HG03060 (cell line): ENCODE data around the gene KLHDC7B.

ENCODE experiments used
- ATAC-seq: cut with Tn5 transposase; IDR thresholded peaks from one replicate; pipeline ENCODE4 v1.9.1; 2021; ENCODE audit warnings: low read depth, moderate number of reproducible peaks; ENCODE audit not compliant: unreplicated experiment

KLHDC7B gene

DNA sequence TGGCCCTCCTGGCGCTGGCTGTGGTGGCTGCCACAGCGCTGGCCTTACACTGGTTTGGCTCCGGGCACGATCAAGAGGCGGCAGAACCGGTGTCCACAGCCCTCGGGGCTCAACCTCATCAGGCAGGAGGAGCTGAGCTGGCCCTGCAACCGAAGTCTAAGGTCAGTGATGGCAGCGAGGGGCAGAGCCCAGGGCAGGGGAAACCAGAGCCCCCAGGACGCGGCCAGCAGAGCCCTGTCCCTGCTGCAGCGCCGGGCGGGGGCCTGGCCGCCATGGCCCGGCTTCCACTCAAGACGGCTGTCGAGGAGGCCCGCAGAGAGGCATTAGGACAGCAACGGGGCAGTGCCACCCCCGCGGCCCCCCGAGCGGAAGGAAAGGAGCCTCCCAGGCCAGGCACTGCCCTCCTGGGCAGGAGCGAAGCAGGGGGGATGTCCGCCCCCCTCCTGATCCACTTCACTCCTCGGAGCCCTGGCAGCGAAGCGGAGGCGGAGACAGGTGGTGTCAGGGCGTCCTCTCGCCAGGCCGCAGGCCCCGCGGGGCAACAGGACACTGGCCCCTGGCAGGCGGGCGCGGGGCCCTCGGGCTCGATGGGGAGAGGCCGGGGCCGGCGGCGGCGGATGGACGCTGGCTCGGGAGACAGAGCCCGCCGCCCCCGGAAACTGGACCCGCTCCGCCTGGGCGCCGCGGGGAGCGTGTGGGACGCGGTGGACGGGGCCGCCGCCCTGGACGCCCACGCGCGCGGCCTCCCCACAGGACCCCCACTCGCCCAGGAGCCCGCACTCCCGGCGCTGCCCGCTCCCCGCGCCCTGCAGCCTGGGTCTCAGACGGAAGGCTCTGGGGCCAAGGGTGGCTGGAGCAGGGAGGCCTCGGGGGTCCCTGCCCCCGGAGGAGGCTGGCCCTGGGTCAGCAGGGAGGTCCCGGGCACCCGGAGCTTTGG is 895 bp downstream of the KLHDC7B start:
- ATAC-seq: no peak

DNA sequence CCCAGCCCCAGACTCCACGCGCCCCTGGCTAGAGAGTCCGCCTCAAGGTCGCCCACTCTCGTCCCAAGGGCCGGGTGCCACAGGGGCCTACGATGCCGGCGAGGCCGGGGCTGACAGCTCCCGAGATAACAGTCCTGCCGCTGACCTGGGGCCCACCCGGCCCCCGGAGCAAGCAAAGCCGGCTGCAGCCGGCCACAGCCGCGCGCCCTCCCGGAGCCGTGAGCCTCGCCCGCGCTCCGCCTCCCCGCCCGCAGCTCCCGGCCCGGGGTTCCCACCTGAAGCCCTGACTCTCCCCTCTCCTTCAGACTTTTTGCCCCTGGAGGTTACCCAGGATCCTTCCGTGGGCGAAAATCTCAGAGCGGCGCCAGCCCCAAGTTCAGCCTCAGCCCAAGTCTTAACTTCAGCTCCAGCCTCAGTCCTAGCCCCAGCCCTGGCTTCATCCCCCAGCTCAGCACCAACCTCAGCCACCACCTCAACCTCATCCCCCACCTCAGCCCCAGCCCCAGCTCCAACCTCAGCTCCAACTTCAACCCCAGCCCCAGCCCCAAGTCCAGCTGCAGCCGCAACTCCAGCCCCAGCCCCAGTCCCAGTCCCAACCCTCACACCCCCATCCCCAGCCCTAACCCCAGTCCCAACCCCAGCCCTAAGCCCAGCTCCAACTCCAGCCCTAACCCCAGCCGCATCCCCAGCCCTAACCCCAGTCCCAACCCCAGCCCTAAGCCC is 1.7 kb downstream of the KLHDC7B start:
- no peak for ATAC-seq

DNA sequence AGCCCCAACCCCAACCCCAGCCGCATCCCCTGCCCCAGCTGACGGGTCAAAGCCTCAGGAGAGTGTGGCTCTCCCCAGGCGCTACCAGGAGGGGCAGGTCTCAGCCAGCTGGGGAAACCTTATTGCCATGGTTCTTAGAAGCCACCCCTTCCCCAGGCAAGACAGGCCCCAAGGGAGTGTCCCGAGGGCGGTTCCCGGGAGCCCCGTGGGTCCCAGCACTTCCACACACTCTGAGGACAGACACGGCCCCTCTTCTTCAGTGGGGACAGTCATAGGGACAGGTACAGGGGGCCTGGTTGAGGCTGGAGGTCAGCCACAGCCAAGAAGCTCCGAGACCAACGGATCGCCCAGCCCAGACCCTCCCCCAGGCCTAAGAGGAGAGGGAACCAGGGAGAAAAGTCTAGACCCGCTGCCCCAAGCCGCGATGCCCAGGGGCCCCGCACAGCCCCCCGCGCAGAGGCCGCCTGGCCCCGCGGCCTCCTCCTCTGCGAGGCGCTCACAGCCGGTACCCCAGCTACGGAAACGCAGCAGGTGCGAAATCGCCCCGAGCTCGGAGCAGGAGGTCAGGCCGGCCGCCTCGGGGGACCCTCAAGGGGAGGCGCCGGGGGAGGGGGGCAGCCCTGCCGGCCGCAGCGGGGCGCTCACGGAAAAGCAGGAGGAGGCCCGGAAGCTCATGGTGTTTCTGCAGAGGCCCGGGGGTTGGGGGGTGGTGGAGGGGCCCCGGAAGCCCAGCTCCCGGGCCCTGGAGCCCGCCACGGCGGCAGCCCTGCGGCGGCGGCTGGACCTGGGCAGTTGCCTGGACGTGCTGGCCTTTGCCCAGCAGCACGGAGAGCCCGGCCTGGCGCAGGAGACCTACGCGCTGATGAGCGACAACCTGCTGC is 2.6 kb downstream of the KLHDC7B start:
- no peak for ATAC-seq

DNA sequence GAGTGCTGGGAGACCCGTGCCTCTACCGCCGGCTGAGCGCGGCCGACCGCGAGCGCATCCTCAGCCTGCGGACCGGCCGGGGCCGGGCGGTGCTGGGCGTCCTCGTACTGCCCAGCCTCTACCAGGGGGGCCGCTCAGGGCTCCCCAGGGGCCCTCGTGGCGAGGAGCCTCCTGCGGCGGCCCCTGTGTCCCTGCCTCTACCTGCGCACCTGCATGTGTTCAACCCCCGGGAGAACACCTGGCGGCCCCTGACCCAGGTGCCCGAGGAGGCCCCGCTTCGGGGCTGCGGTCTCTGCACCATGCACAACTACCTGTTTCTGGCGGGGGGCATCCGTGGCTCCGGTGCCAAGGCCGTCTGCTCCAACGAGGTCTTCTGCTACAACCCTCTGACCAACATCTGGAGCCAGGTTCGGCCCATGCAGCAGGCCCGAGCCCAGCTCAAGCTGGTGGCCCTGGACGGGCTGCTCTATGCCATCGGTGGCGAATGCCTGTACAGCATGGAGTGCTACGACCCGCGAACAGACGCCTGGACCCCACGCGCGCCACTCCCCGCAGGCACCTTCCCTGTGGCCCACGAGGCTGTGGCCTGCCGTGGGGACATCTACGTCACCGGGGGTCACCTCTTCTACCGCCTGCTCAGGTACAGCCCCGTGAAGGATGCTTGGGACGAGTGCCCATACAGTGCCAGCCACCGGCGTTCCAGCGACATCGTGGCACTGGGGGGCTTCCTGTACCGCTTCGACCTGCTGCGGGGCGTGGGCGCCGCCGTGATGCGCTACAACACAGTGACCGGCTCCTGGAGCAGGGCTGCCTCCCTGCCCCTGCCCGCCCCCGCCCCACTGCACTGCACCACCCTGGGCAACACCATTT is 3.5 kb downstream of the KLHDC7B start:
- no peak for ATAC-seq

DNA sequence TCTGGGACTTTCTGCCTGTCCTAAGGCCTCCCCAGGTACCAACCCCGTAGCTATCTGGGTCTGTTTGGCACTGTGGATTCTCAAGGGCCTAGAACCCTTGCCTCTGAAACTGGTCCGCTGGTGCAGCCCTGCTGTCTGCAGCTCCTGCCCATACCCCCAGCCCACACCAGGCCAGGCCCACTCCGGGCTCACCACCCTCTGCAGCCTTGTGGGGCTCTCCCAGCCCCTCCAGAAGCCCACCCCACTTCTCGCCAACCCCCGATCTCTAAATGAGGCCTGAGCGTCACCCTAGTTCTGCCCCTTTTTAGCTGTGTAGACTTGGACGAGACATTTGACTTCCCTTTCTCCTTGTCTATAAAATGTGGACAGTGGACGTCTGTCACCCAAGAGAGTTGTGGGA is 4.7 kb downstream of the KLHDC7B start:
- no peak for ATAC-seq

DNA sequence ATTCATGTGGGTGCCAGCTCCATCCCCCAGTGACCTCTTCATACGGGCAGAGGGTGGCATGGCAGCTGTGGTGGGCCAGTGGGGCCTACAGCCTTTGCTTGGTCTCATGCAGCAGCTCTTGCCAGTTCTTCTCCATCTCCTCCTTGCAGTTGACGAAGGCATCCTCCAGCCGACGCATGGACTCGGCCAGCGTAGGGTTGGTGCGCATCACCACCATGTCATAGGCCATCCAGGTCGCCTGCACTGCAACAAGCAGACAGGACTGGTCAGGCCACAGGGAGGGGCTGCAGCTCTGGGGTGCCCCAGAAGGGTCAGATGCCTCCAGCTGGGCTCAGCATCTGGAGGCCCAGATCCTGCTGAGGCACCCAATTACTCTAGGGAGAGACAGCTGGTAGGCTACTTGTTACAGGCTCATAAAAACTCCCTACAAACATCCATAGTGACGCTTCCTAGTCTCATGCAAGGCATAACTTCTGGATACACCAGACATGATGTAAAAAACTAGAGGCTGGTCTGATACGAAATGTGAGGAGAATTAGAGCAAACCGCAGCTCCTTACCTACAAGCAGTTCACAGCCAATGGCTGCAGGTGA is 5.6 kb downstream of the KLHDC7B start:
- no peak for ATAC-seq

DNA sequence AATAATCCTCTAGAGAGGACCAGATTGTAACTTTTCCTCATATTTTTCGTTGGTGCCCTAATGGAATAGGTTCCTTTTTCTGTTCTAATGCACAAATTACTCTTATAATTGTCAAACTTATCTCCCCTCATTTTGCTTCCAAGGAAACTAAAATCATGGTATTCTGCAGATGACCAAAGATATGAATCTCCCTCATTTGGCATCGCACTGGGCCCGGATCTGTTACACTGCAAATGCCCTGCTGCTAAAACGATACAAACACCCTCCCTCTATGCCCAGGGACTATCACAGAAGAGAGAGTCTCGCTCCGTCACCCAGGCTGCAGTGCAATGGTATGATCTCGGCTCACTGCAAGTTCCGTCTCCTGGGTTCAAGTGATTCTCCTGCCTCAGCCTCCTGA is 7.6 kb downstream of the KLHDC7B start:
- ATAC-seq: no peak

DNA sequence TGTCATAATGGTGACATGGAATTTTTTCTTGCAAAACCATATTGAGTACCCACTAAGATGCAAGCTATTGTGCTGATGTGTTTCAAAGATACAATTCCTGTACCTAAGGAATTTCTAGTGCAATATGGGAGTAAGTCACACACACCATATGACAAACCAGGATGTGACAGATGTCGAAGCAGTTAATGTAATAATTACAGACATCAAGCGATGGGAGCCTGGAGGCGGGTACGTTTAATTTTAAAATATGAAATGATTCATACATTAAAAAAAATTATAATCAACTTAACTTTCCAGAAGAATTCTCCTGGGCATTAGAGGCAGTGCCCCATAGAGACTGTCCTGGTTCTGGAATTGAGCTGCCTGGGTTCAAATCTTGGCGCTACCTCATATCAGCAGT is 11.0 kb downstream of the KLHDC7B start:
- ATAC-seq: no peak

DNA sequence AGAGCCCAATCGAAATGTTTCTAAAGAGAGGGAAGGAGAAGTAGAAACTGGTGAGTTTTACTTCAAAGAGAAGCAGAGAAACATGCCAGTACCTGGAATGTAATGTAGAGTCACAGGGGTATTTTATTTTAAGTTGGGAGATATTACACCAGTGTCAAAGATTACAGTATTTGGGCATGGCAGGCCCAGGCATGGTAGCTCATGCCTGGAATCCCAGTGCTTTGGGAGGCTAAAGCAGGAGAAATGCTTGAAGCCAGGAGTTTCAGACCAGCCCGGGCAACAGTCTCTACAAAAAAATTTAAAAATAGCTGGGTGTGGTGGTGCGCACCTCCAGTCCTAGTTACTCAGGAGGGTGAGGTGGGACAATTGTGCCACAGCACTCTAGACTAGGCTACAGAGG is 14.3 kb downstream of the KLHDC7B start:
- no peak for ATAC-seq

DNA sequence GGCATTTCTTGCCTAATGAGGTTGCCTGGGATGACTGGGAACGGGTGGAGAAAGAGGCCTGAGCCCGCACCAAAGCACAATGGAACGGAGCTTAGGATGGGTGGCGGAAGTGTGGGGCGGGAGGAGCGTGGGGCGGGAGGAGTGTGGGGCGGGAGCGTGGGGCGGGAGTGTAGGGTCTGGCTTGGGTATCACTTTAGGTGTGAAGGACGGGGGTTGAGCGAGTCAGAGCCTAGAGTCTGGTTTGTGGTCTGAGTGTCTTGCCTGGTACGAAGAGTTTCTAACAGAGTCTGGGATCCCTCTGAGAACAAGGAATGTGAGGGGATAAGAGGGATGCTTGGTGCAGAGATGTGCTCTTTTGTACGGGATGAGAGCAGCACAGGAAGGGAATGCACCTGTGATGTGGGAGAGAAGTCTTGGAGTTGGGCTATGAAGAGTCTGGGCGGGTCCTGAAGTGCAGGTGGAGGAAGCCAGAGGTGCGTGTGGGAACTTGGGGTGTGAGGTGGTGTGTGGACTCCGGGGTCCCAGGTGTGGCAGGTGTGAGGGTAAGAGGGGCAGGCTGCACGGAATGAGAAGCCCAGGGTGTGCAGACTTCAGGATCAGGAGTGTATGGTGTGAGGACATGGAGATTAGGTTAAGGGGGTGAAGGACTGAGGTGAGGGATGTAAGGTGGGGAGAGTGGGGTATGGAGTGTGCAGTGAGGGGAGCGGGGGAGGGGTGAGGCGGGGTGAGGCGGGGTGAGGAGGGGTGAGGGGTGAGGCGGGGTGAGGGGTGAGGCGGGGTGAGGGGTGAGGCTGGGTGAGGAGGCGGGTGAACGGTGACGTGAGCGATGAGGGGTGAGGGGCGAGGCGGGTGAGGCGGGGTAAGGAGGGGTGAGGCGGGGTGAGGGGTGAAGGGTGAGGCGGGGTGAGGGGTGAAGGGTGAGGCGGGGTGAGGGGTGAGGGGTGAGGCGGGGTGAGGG is 16.0 kb downstream of the KLHDC7B start:
- no peak for ATAC-seq

DNA sequence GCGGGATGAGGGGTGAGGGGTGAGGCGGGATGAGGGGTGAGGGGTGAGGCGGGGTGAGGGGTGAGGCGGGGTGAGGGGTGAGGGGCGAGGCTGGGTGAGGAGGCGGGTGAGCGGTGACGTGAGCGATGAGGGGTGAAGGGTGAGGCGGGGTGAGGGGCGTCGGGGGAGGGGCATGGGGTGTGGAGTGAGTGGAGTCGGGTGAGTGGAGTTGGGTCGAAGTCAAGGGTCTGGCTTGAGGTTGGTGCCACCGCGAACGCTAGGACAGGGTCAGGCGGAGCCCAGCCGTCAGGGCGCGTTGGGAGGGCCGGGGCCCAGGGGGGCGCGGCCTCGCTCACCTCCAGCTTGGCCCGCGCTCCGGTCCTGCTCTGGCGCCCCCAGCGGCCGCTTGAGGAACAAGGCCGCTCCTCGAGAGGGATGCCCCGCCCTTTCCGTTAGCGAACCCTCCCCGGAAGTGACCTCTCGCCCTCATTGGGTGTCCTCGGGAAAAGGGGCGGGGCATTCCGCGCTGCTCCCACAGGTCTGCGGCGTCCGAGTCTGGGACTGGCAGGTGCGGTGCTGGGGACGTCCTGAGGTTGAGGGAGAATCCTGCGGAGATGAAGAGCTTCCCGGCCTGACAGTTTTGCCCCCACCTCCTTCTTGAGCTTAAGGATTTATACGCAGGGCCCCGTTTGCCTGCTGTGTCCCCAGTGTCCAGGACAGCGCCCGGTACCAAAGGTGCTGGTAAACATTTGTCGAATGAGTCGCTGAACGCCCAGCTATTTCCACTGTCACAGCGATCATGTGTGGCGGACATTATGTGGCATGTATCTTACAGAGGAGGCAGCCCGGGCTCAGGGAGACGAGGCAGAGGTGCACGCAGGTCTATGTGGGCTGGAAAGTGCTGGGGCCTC is 17.1 kb downstream of the KLHDC7B start, which contains the start of gene SYCE3:
Gene SYCE3, minus strand, starts transcription at position 397 of the 890 bp plus-strand sequence. CDS start 6,514 bp downstream, outside the sequence.
- peak; percentile 73 for ATAC-seq

DNA sequence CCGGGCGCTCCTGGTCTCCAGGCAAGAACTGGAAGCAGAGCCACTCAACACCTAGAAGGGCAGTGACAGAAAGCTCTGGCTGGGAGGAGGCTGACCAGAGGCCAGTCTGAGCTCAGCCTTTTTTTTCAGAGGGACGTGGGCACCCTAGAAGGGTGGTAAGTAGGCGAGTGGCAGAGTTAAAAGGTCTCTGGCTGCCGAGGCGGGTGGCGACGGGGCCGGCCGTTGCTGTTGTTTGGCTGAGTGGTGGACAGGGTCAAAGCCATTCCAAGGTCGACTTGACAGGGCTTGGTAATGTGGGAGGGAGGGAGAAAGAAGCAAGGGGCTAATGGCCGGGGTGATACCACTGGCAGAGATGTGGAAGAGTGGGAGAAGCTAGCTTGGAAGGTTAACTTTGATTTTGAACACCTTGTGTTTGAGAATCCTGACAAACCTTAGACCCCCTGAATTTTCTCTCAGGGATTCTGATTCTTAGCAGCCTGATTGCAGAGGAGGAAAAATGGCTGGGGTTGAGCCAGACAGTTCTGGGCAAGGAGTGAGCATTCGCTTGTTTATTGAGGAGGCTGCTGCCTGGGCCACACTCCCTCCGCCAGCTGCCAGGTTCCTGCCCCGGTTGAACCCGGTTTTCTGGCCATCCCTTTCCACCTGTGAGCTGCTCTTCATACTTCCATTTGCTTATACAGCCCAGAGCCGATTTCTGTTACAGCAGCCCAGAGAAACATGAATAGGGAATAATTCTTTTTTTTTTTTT is 17.9 kb downstream of the KLHDC7B start:
- ATAC-seq: no peak

DNA sequence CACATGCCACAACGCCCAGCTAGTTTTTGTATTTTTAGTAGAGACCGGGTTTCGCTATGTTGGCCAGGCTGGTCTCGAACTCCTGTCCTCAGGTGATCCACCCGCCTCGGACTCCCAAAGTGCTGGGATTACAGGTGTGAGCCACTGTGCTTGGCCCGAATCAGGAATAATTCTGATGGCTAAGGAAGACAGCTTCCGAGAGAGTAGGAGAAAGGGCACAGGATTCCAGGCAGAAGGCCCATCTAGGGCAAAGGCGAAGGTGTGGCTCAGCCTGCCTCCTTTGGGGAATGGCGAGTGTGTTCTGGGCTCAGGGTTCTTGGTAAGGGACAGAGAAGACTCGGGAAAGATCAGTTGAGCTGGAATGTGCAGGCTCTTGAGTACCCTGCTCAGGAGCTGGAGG is 18.6 kb downstream of the KLHDC7B start:
- ATAC-seq: no peak

DNA sequence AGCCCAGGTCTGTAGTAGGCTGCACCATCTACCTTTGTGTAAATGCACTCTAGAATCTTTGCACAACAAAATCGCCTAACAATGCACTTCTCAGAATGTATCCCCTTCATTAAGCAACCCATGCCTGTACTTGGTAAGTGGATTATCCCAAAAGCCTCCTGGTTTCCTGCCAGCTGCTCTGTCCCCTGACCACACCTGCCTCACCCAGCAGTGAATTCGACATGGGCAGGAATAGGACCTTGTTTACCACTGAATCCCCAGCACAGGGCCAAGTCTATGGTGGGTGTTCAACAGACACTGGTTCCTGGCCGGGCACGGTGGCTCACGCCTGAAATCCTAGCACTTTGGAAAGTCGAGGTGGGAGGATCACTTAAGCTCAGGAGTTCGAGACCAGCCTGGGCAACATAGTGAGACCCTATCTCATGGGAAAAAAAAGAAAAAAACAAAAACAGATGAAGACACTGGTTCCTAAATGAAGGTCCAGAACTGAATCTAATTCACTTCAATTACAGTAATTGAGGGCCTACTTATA is 22.1 kb downstream of the KLHDC7B start:
- no peak for ATAC-seq

DNA sequence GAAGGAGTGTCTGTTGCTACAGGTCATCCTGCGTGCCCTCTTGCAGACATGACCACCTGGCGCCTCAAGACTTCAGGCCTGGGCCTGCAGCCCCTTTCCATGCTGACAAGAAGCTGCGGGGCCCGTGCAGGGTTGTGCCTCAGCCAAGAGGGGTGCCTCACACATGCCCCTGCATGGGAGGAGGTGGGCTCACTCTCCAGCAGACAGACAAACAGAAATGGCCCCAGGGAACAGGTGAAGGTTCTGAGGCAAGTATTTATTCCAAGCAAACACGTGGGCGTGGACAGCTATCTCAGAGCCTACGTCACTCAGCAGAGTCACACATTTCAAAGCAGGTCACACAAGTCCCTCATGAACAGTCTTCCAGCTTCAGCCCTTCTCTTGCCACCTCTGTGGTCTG is 22.9 kb downstream of the KLHDC7B start:
- ATAC-seq: no peak

DNA sequence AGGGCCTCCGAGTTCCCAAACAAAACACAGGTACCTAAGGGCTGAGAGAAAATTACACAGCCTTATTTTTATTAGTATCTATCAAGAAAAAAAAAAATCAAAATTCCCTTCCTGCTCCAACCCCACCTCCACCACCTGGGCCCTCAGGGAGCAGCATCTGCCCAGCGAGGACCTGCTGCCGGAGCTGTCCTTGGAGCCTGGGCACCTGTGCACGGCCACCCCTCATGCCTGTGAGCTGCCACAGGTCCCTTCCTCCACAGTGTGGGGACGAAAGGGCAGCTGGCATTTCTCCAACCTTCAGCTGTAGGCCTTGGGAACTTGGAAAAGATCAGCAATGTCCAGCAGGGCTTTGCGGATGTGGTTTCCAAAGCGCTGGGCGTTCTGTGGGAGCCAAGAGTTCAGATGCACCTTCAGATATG is 23.4 kb downstream of the KLHDC7B start:
- no peak for ATAC-seq
